ENCODE data around the gene RAB44. TPM values are rescaled to one million over a fixed set of nuclear protein-coding genes. Genes with fewer than 3 reads are reported as not detected.

The RAB44 gene
- total RNA-seq, 1 experiment from 2014 or later: not detected

- Histone ChIP-seq H3K4me1 (ENCODE audit: insufficient read depth, low read length) (no peaks in the 10 kb centered on the region), H3K18ac (ENCODE audit: insufficient read length, low read depth, low read length) (no peak overlapping the region), H3K79me2 (ENCODE audit: insufficient read depth, low read length) (no peaks in the 10 kb centered on the region), H2BK12ac (ENCODE audit: insufficient read length, low read depth, low read length) (no peak overlapping the region), H4K20me1 (ENCODE audit: control insufficient read depth, insufficient read depth, insufficient read length) (no peaks in the 10 kb centered on the region), H3K27ac (ENCODE audit: insufficient read length, low read depth, low read length) (no peak overlapping the region), H3T11ph (ENCODE audit: low read length) (no peak overlapping the region), H2AFZ (ENCODE audit: low read length) (no peak overlapping the region), H4K91ac (ENCODE audit: insufficient read length, low read depth, low read length) (no peak overlapping the region), H3K79me1 (ENCODE audit: insufficient read depth, low read depth, low read length, poor library complexity, severe bottlenecking) (no peaks in the 10 kb centered on the region), H3K23ac (ENCODE audit: insufficient read length, low read depth, low read length) (no peak overlapping the region), H4K8ac (replicated peaks; ENCODE audit: insufficient read length, low read depth, low read length) (no peak overlapping the region), H3K23me2 (ENCODE audit: insufficient read length, low read depth, low read length, poor library complexity, severe bottlenecking) (no peaks in the 10 kb centered on the region), H3K9ac (ENCODE audit: extremely low read depth, insufficient read length, low read length) (no peak overlapping the region), H4K5ac (ENCODE audit: insufficient read length, low read depth, low read length) (no peak overlapping the region), H2BK15ac (ENCODE audit: low read depth, low read length) (no peak overlapping the region; the same call in 1 of the 2 replicates), H3K56ac (ENCODE audit: insufficient read length, low read depth, low read length) (no peak overlapping the region), H2AK5ac (ENCODE audit: insufficient read length, low read length) (no peak overlapping the region), H3K27me3 (ENCODE audit: insufficient read depth, low read length) (no peaks in the 10 kb centered on the region), H3K4me2 (ENCODE audit: insufficient read depth, insufficient read length, low read length) (no peak overlapping the region), H2BK120ac (ENCODE audit: low read depth, low read length, poor library complexity, severe bottlenecking) (no peak overlapping the region), H3K9me3 (ENCODE audit: control insufficient read depth, low read depth, low read length) (no peaks in the 10 kb centered on the region), H3K4ac (ENCODE audit: low read depth, low read length) (no peak overlapping the region), H2BK20ac (ENCODE audit: low read depth, low read length, poor library complexity, severe bottlenecking) (no peak overlapping the region), H3K14ac (ENCODE audit: insufficient read depth, low read length) (no peak overlapping the region; the same call in 1 of the 2 replicates), H2BK5ac (ENCODE audit: insufficient read length, low read length) (no peak overlapping the region)
- Mint-ChIP-seq H3K9me3 (no peaks in the 10 kb centered on the region), H3K27ac (0 out of 7 replicates have a peak overlapping the region, but pooled peaks of 1 of the 3 experiments have one; percentile 35), H3K27me3 (ENCODE audit: low read depth) (peaks cover 2% of the 10 kb centered on the region), H3K4me3 (no peak overlapping the region), H3K36me3 (ENCODE audit: insufficient read depth in 1 of 3, low read depth in 3 of 3) (no peaks in the 10 kb centered on the region), H3K4me1 (peaks cover 15 to 40% of the 10 kb centered on the region in 2 experiments)
- DNase-seq: no peak
- no peak for TF ChIP-seq CTCF (conservative IDR thresholded peaks at IDR 0.05)
- WGBS (ENCODE audit: extremely low coverage, insufficient read length, low lambda C conversion rate): no CpG with 5 or more reads among the region's 10 CpGs
Observed at GRCh38 chr6:36765190-36765589, 67.6 kb downstream of the RAB44 start.
